Subcutaneous adipose tissue (tissue), 4 donors: Measurements from ENCODE around the gene PLA2G2D. TPM values are rescaled to one million over a fixed set of nuclear protein-coding genes. Genes with fewer than 3 reads are reported as not detected.

Source experiments
- CTCF ChIP-seq: fragments of 450-650 bp; IDR thresholded peaks from one replicate; pipeline ENCODE4 v1.5.1; 2016; ENCODE audit warnings: low read depth, mild to moderate bottlenecking, control low read depth, antibody characterized with exemption, moderate library complexity
- total RNA-seq, 4 donors: library from RNA; depleted of rRNA; stranded (reverse); fragments of >200 nt; gene quantifications; one replicate each; pipeline ENCODE4 v1.1.0, GENCODE V29; 2016

PLA2G2D gene
- total RNA-seq, 4 donors from 2014 or later, result 0.17 TPM; not detected in 3

GRCh38 chr1:20075345-20075744 is 44.0 kb downstream of the PLA2G2D start:
- TF ChIP-seq CTCF, result no peak

- TF ChIP-seq CTCF, result no peak
Observed at GRCh38 chr1:20074725-20075171, 44.6 kb downstream of the PLA2G2D start.

DNA sequence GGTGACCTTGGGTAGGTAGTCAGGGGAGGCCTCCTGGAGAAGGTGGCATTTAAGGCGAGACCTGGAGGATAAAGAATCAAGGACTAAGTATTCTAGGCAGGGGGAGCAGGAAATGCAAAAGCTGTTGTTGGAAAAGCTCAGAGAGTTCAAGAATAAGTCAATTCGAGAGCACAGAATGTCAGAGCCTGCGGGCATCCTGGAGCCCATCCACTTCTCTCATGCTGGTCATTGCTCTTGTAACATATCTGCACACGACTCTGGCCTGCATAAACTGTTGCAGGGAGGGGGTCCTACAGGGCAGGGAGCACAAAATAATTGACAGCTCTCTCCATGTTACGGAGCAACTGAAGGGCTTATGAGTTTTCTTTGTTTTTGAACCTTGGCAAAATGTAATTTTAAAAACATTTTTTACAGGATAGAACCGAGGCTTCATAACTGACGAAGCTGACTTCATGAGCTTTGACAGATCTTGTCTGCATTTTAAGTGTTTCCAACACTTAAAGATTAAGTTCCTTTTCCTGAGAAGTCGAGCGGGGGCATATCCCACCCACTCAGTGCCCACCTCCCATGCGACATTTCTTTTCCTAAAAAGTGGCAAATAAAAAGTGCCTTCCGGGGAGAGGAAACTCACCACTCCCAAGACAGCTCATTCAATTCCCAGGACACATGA is 45.1 kb downstream of the PLA2G2D start:
- no peak for TF ChIP-seq CTCF

GRCh38 chr1:20073256-20073655 is 46.1 kb downstream of the PLA2G2D start:
- TF ChIP-seq CTCF, result no peak

- TF ChIP-seq CTCF, result no peak
Observed at GRCh38 chr1:20072771-20073170, 46.6 kb downstream of the PLA2G2D start.

DNA sequence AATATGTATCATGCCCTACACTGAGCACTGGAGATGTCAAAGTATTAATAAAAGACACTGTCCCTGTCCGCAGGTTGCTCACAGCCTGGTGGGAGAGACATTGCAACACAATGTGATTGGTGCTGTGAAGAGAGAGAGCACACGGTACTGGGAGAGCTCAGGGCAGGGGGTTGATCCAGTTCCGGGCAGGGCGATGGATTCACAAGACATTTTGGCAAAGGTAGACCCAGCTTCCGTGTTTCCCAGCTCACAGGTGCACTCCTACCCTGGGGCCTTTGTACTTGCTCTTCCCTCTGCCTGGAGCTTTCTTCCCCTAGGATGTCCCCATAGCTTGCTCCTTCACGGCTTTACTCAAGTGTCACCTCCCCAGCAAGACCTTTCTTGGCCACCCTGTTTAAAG is 47.9 kb downstream of the PLA2G2D start:
- no peak for TF ChIP-seq CTCF

- no peak for TF ChIP-seq CTCF
Observed at GRCh38 chr1:20070357-20070756, 49.0 kb downstream of the PLA2G2D start.
